ENCODE measurements around the gene IMMP2L.
"Not testable (repeated sequence)": the region's sequence is repeated elsewhere in the genome, so short reads cannot be mapped to it uniquely, and the experiment has no call there.

Gene IMMP2L

DNA sequence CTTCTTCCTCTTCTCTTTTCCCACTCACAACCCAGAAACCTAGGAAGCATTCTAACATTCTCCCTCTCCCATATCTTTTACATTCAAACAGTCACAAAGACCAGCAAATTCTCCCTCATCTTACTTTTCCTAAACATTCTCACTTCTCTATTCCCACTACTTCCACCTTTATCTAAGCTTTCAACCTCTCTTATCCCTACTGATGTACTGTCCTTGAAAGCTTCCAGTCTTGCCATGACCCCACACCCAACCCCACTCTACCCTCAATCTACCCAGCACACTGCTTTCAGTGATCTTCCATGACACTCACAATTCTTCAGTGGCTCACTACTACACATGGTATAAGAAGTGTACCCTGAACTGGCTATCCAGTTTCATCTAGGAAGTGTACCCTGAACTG lies 5.3 kb downstream of the IMMP2L start:
- no peak for DNase-seq

DNA sequence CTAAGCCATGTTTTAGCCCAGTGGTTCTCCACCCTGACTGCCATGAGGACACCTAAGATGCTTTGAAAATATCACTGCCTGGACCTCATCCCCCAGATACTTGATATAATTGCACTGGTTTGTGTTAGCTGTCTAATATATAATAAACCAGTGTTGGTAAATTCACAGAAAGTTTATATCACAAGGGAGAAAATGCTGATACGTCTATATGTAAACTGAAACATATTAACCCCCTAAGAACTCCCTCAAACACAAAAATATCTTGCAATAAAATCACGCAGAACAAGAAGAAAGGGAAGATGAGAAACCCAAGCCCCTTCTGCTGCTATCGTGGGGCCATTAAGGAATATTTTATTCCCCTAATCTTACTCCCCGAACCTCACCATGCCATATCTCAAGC lies 8.2 kb downstream of the IMMP2L start:
- no peak for DNase-seq

DNA sequence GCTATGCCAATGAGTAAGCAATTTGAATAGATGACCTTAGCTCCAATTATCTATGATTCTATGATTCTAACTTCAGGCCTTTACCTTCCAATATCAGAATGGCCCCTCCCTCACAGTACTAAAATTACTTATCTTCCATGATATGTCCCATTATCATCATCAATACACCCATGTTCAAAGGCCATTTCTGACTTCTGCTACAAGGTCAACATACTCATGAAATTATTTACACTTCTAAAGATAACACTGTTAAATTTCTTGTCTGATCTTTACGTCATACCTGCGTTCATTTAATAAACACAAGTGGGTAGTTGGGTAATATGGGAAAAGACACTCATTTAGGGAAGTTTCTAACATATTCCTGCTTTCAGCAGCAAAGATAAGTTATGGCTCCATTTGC lies 21.2 kb downstream of the IMMP2L start:
- no peak for DNase-seq

DNA sequence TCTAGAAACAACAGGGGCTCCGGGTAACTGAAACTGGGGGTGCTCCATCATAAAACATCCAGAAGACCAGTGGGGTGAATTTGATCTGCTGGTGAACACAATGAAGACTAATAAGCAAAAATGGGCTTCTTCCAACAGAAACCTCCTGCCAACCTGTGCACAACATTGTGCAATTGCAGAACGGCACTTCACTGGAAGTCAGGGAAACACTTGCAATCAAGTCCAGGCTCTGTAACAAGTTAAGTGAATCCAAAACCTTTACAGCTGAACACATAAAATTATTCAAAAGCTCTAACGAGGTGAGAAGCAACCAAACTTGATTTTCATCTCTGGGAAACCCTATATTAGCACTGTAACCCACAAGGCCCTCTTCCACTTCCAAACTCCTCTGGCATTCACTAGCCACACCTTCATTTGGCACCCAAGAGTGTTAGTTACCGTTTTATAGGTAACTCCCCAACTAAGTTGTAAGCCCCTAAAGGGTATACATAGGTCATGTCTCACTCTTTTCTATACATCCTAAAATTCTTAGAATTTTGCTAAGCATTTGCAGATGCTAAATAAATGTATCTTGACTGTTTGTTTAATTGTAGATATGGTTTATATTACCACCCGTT lies 22.0 kb downstream of the IMMP2L start:
- no peak for DNase-seq

DNA sequence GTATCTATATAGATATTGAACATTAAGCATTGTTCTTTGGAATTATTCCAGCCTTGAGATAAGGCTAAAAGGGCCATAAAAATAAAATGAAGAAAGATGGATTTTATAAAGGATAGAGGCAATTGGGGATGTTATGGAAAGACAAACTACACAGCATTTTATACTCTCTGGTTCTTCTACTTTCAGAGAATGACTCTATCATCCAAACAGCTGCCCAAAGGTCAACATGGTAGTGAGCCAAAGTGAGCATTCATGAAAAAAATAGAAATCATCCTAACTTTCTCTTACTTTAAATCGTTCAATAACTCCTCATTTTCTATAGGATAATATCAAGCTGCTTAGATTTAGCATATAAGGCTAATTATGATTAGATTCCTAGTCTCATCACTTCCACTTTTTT lies 25.2 kb downstream of the IMMP2L start:
- DNase-seq, result no peak

DNA sequence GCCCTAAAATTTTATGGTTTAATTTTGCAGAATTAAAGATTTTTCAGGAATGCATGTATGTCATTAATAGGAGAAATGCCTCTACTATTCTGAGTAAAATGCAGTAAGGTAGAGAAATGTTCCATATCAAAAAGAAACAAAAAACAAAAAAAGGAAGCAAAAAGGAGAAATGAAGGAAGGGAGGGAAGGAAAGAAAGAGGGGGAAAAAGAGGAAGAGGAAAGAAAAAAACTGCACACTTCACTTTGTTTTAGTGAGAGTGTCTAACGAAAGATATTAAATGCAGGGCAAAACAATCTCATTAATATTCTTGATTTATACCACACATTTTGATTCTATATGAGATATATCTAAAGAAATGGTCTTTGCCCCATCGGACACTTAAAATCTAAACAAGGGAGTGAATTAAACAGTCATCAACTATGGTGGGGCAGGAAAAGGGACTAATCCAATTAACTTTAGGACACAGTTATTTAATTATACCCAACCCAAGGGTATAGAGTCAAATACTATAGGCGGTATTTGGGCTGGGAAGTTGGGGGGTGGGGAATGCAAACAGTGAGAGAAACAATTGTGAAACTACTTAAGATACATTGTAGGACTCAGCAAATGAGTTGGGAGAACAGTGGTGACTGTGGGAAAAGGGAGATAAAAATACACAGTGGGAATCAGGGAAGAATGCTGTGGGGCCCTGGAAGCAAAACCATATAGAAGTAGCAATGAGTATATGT lies 27.0 kb downstream of the IMMP2L start:
- no peak for DNase-seq

DNA sequence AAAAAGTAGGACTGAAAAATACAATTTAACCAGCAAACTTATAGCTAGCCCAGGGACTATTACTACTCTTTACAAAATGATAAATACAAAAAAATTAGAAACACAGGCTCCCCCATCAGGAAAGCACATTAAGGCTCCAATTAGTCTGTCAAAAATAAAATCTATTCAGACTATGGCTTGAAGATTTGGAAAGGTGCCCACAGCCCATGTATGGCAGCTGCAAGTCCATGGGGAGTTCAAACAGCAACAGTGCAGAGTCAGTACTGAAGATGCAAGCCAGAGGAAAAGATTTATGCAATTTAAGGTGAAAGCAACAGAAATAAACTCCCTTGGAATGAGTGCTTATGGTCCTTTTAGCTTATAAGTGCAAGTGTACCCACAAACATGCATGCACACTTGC lies 29.7 kb downstream of the IMMP2L start:
- no peak for DNase-seq

DNA sequence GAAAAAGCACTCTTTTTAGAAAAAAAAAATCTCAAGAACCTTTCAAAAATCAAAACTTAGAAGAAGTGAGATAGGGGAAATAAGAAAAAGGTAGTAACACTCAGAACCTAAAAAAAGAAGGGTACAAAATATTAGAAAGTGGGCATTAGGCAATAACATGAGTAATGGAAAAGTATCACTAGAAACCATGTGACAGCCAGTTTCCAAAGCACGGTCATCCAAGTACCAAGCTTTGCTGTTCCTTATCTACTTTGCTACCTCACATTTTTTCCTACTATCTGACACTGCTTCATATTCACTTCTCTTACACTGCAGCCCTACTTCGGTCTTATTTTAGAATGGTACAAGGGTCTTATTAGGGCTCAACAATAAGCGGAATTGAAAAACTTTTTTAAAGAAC lies 30.3 kb downstream of the IMMP2L start:
- no peak for DNase-seq

DNA sequence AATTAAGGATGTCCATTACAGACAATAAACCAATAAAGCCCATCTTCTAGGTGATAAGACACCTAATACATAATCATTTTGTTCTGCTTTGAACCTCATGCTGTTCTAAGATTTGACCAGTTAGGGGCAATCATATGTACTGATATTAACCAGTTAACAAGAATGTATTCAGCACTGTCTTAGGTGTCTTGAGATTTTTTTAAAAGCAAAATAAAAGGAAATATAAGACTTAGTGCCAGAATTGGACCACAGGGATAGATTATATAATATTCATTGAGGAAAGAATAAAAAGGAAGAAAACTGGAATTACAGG lies 32.0 kb downstream of the IMMP2L start:
- no peak for DNase-seq

DNA sequence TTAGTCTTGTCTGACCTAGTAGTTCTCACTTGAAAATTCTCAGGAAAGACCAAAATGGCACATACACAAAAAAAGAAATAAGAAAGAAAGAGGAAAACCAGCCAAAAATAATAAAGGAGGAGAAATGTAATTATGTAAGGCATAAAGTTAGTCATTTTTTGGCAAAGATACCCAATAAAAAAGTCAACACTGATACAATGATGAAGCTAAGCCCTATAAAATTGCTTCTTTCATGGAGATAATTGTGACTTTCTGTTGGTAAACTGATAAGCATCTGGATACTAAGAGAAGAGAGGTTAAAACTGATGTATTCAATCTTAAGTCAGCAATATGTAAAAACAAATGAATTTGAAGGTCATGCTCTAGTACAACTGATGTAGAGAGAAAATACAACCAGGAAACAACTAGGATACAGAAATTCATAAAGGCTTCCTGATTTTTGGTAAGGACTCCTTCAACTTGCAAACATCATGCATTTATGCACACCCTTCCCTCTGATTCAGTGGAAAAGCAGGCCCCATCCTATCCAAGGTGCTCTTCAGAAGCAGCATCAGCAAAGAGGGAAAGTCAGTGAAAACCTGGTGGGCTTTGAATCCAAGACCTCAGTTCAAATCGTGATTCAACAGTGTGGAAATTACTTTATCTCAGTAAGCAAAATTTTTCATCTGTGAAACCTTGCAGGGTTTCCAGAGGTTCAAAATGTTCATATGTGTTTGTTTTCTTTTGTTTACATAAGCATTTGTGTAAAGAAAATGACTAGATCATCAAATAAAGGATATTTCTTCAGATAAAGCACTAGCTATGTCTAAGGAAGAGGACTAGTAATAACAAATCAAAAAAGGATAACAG lies 32.6 kb downstream of the IMMP2L start:
- DNase-seq, result no peak

DNA sequence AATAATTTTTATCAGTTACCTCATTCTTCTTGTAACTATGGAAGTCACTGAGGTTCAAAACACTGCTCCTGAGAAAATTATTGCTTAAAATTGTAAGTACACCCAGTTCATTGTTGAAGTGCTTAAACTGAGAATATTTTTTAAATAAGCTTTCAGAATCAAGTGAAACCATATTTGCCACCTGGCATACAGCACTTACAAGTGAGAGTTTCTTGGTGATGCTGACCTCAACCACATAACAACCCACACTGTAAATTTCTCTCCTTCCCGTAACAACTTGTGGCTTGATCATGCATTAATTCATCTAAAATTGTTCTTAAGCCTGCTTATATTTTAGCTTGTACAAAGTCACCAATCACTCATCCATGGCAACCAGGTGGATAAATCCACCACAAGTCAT lies 34.0 kb downstream of the IMMP2L start:
- DNase-seq, result no peak

DNA sequence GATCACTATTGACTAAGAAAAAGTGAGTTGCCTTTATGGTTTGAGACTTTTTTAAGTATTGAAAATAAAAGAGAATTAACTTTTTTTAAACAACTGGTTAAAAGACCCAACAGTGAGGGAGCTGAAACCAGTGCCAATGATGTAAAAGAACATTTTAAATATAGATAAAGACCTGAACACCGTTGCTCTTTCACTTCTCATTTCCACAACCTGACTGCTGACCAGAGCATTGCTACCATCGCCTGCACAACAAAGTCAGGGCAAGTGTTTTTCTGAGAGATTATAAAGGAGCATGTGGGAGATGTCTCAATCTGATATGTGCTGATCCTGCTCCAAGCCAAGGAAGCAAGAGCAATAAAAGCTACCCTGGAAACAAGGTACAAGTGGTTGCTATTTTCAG lies 34.7 kb downstream of the IMMP2L start:
- DNase-seq, result no peak

DNA sequence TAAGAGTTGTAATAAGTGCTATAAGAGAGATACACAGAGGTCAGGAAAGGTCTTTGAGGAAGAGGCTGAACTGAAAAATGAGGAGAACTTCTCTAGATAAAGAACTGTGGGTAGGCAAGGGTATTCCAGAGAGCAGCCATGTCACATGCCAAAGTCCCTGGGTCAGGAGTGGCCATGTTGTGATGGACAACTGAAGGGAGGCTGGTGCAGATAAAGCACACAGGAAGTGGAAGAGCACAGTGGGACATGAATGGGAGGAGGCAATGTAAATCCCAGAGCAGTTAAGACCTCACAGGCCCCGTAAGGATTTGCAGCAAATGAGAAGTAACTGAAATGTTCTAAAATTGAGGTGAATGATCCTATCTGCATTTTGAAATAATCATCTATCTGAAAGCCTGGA lies 37.2 kb downstream of the IMMP2L start:
- DNase-seq, result no peak

DNA sequence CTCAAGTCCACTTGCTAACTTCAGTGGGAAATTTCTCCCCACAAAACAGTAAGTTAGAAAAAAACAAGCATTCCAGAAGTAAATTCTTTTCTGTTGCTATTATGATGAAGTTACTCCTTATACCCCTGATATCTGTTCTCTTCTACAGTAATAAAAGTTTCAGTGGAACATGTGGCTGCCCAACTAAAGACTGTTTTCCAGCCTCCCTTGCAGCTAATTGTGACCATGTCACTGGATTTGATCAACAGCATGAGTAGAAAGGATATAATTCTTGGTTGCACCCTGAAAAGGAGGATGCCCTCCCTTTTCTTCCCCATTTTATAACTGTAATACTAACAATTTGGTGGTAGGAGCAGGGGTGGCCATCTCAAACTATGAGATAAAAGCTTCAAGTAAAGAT lies 40.6 kb downstream of the IMMP2L start:
- no peak for DNase-seq

DNA sequence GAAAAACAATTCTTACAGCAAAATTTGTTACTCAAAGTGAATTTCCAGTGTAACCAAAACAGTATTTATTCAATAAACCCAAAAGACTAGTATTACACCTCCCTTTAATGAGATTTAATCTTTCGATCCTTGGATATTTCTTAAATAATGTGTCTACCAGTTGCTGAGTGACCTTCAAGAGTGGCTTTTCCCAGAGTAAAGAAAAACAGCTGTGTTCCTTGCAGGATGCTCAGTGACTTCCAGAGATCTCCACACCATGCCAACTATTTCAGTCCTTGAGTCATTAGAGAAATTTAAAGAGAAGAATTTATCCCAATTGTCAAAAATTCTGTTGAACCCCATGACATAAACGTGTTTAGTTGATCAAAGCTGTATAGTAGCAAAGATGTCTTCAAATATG lies 44.0 kb downstream of the IMMP2L start:
- no peak for DNase-seq

DNA sequence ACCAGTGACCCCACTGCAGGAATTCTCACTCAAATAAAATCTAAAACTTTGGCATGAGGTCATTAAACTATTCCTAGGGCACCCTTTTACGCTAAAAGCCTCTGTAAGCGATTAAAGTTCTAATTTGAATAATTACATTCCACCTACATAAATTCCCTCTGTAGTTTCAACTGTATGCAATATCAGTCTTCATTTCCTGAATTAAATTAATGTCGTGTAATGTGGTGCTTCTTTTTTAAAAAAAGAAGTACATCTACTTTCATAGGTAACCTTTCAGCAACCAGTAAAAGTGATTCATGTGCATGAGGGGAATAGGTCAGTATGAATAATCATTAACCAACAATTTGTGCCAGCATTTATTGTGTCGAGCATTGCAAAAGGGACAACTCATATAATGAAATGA lies 44.7 kb downstream of the IMMP2L start:
- DNase-seq, result no peak

DNA sequence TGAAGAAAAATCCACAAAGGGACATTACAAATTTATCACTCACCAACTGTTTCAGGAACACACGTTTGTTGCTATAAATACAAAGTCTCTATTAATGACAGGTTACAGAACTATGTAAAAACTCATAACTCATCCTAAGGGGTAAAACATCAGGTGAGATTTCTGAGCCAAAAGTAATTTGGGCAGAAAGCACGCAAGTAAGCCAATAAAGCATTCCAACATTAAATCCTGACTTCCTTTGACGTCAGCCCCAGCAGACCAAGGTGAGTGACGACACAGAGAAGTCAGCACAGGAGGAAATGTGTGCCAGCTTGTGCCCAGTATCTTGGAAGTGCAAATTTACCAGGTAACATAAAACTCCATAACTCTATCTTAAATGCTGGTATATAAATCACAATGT lies 45.7 kb downstream of the IMMP2L start:
- no peak for DNase-seq

DNA sequence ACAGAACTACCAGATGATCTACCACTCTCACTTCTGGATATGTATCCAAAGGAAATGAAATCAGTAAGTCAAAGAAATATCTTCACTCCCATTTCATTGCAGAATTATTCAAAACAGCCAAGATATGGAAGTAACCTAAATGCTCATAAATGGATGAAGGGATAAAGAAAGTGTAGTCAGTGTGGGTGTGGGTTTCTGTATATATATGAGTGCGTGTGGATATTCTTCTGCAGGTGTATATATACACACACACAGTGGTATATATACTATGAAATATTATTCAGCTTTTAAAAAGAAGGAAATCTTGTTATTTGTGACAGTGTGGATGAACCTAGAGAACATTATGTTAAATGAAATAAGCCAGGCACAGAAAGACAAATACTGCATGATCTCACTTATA lies 48.7 kb downstream of the IMMP2L start:
- no peak for DNase-seq

DNA sequence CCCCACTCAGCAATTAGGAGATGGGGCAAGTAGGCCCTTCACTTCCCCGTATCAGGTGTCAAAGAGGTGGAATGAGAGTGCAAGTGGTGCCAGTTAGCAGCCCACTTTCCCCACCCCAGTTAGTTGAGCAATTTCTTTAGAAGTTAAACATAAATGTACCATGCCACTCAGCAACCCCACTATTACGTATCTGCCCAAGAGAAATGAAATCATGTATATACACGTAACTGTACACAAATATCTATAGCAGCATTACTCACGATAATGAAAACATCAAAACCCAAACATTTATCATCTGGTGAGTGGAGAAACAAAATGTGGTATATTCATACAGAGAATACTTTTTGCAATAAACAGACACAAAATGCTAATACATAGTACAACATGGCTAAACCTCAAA lies 50.4 kb downstream of the IMMP2L start:
- no peak for DNase-seq

DNA sequence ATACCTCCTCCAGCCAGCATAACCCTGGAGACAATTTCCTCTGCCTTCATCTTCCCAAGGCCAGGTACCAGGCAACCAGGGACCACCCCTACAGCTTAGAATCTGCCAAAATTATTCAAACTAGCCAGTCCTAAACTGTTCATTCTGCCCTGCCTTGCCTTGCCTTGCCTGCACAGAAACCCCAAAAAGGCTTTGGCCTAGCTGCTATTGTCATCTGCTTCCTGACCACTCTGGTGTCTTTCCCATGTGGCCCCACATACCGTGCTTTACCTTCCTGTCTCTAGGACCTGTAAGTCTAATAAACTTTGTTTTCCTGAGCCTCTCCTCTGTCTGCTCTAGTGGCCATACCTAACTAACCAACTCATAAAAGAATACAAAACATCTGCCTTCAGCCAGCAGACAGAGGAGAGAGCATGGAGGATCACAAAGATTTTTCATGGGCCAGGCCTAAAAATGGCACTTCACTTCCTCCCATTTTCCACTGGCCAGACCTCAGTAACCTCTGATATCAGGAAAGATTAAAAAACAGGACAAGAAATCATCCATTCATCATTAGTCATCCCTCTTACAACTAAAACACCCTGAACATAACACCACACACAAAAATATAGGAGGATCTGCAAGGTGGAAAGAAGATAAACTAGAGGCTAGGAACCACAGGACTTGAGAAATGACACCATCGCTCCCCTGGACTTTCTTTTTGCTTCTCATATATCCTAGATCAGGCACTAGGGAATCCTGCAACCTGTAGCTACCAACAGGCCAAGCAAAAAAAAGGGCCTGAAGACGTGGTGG lies 51.5 kb downstream of the IMMP2L start:
- no peak for DNase-seq

DNA sequence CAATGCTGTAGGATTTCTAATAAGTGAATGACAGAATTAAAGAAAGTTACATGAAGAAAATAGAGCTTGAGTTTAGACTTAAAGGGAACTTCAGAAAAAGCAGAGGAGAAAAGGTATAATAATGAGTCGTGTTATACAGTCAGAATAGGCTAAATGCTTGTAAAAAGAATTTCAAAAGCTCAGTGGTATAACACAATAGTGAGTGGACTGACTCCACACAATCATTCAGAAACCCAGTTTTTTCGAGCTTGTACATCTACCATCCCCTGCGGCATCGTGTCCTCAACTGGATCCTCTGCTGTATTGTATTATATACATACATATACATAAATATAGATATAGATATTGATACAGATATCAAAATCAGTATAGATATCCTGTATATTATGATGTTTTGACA lies 52.2 kb downstream of the IMMP2L start:
- no peak for DNase-seq

DNA sequence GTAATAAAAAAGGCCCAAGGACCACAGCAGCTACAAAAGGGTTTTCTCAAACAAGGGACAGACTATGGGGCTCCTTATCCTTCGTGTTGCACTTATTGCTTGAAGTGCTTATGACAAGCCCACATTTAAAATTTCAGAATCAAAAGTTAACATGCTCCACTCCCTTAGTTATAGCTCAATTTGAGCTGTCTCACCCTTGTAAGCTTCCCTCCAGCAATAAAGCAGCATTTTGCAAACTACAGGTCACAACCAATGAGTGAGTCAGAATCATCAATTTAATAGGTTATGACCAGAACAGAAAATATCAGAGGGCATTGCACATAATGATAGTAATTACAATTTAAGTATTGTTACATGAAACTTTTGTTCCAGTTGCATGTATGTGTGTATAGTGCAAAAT lies 53.0 kb downstream of the IMMP2L start:
- DNase-seq, result no peak

DNA sequence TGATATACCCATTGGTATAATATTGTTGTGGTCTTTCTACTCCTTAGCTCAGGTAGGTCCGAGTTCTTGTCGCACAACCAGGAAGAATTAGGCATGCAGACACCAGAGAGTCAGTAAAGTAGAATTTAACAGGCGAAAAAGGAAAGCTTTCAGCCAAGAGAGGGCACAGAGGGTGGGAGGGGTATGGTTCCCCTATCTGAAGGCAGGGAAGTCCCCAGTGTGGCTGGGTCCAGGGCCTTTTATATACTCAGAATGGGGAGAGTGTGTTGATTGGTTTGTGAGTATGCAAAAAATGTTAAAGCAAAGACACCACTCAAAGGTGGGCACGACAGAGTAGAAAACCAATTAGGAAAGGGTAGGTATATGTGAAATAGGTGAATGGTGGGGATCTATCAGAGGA lies 53.9 kb downstream of the IMMP2L start:
- no peak for DNase-seq

DNA sequence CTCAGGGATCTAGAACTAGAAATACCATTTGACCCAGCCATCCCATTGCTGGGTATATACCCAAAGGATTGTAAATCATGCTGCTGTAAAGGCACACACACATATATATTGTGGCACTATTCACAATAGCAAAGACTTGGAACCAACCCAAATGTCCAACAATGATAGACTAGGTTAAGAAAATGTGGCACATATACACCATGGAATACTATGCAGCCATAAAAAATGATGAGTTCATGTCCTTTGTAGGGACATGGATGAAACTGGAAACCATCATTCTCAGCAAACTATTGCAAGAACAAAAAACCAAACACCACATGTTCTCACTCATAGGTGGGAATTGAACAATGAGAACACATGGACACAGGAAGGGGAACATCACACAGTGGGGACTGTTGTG lies 56.9 kb downstream of the IMMP2L start:
- not testable (repeated sequence) for DNase-seq
